Left lung (tissue), 10 donors: ENCODE measurements around the gene FREM1. TPM values are rescaled to one million over a fixed set of nuclear protein-coding genes. Genes with fewer than 3 reads are reported as not detected.

ENCODE experiments used
- ATAC-seq: fragments of 200-7000 bp; cut with Tn5 transposase; one replicate; pipeline ENCODE4 v1.9.1; 2020; ENCODE audit warnings: moderate library complexity
- DNase-seq, 4 donors: peaks; one replicate each; pipeline ENCODE4 v3.0.0-alpha.2; 2013 to 2020
- H3K27ac ChIP-seq, 2 donors: fragments of 200-600 bp; sonication (generic) in 1 of 2; one replicate each; pipeline versions ENCODE4 v1.5.0 to v1.8.0; 2020 to 2021
- H3K27me3 ChIP-seq, 2 donors: fragments of 200-600 bp; sonication (generic) in 1 of 2; one replicate each; pipeline versions ENCODE4 v1.5.0 to v1.8.0; 2020 to 2021
- H3K36me3 ChIP-seq, 2 donors: fragments of 200-600 bp; sonication (generic) in 1 of 2; one replicate each; pipeline versions ENCODE4 v1.5.0 to v1.8.0; 2020 to 2021
- H3K4me1 ChIP-seq, 2 donors: fragments of 200-600 bp; one replicate each; pipeline ENCODE4 v1.8.0; 2021
- H3K4me3 ChIP-seq, 2 donors: fragments of 200-600 bp; sonication (generic) in 1 of 2; one replicate each; pipeline versions ENCODE4 v1.5.0 to v1.8.0; 2020 to 2021; ENCODE audit warnings: mild to moderate bottlenecking in 1 of 2
- H3K9me3 ChIP-seq, 2 donors: fragments of 200-600 bp; sonication (generic) in 1 of 2; one replicate each; pipeline versions ENCODE4 v1.5.0 to v1.8.0; 2020 to 2021
- CTCF ChIP-seq, 2 donors: fragments of 200-600 bp; sonication (generic) in 1 of 2; IDR thresholded peaks; one replicate each; pipeline versions ENCODE4 v1.5.0 to v1.8.0; 2021; ENCODE audit warnings: antibody characterized with exemption in 2 of 2
- intact Hi-C, 2 donors: fragments of 100-400 bp; cut with DNase I; formaldehyde crosslinking; loops; one replicate each; pipeline versions ENCODE4 v1.11.2 to v1.14.2; 2022
- polyA plus RNA-seq, 6 donors: library from polyadenylated mRNA; unstranded; fragments of 120-200 nt; gene quantifications; one replicate each; pipeline ENCODE4 v1.2.1, GENCODE V29; 2013; ENCODE audit not compliant: insufficient read length in 6 of 6
- total RNA-seq, 2 donors: library from RNA; stranded (reverse); fragmentation: NEBNext Ultra II Directional; extraction: Animal tissue kit (Norgen Biotek cat#: 25700); gene quantifications; one replicate each; pipeline ENCODE4 v1.2.1, GENCODE V29; 2021
- donor health status: DM: no; HTN: yes; CAD: no.
- donor health status: DM: no; HTN: no; CAD: no.

The FREM1 gene
- total and polyA plus RNA-seq, 8 donors = 2.4 to 104 (median 66.4) TPM

- DNase-seq (no peak), ATAC-seq (no peak)
- no peaks in the 10 kb centered on the region for H3K27me3 ChIP-seq
- H3K9me3 ChIP-seq = no peaks in the 10 kb centered on the region
- no peak overlapping the region for H3K27ac ChIP-seq
- TF ChIP-seq CTCF (IDR thresholded peaks at IDR 0.05) = no peak
- no peak overlapping the region for H3K4me3 ChIP-seq
- no peaks in the 10 kb centered on the region for H3K36me3 ChIP-seq
- intact Hi-C loops = no loop called here
- no peaks in the 10 kb centered on the region for H3K4me1 ChIP-seq
These were observed 7.7 kb downstream of the FREM1 start for GRCh38 chr9:14902561-14902960.

- Histone ChIP-seq H3K27me3 (no peaks in the 10 kb centered on the region), H3K4me3 (no peak overlapping the region), H3K4me1 (no peaks in the 10 kb centered on the region), H3K27ac (no peak overlapping the region), H3K9me3 (no peaks in the 10 kb centered on the region), H3K36me3 (no peaks in the 10 kb centered on the region)
- ATAC-seq = no peak
- TF ChIP-seq CTCF (IDR thresholded peaks at IDR 0.05) = no peak
- DNase-seq = no peak
- intact Hi-C loops = no loop called here
These were observed 10.4 kb downstream of the FREM1 start for GRCh38 chr9:14899815-14900193.

- intact Hi-C loops = no loop called here
- H3K4me3 ChIP-seq = no peak overlapping the region
- H3K36me3 ChIP-seq = no peaks in the 10 kb centered on the region
- no peak overlapping the region for H3K27ac ChIP-seq
- H3K4me1 ChIP-seq = no peaks in the 10 kb centered on the region
- H3K27me3 ChIP-seq = no peaks in the 10 kb centered on the region
- DNase-seq (no peak), ATAC-seq (no peak)
- TF ChIP-seq CTCF (IDR thresholded peaks at IDR 0.05) = no peak
- no peaks in the 10 kb centered on the region for H3K9me3 ChIP-seq
These were observed 11.0 kb downstream of the FREM1 start for GRCh38 chr9:14899042-14899814.

GRCh38 chr9:14895806-14896205 is 14.4 kb downstream of the FREM1 start:
- Histone ChIP-seq H3K27ac (no peak overlapping the region), H3K36me3 (no peaks in the 10 kb centered on the region), H3K9me3 (no peaks in the 10 kb centered on the region), H3K27me3 (no peaks in the 10 kb centered on the region), H3K4me3 (no peak overlapping the region), H3K4me1 (no peaks in the 10 kb centered on the region)
- intact Hi-C loops = no loop called here
- no peak for DNase-seq
- no peak for ATAC-seq
- no peak for TF ChIP-seq CTCF (IDR thresholded peaks at IDR 0.05)

- DNase-seq = no peak
- ATAC-seq = no peak
- no peaks in the 10 kb centered on the region for H3K4me1 ChIP-seq
- no peaks in the 10 kb centered on the region for H3K27me3 ChIP-seq
- H3K36me3 ChIP-seq = no peaks in the 10 kb centered on the region
- no peak for TF ChIP-seq CTCF (IDR thresholded peaks at IDR 0.05)
- H3K4me3 ChIP-seq = no peak overlapping the region
- intact Hi-C loops = no loop called here
- H3K27ac ChIP-seq = no peak overlapping the region
- no peaks in the 10 kb centered on the region for H3K9me3 ChIP-seq
These were observed 16.9 kb downstream of the FREM1 start for GRCh38 chr9:14893280-14893679.
